Activated CD8-positive, alpha-beta memory T cell treated with anti-CD3 and anti-CD28 coated beads, Interleukin-2, amount 50 U/mL, for 24 hours (primary cell): Measurements from ENCODE around the gene LSMEM2.
"Not testable (repeated sequence)": the region's sequence is repeated elsewhere in the genome, so short reads cannot be mapped to it uniquely, and the experiment has no call there.

ENCODE experiments used
- DNase-seq: peaks from one replicate; pipeline ENCODE4 v3.0.0-alpha.2; 2020; ENCODE audit errors: extremely low read depth

The LSMEM2 gene

GRCh38 chr3:50245831-50246516 lies 32.9 kb upstream of the LSMEM2 start:
- peak; percentile 83 for DNase-seq

- DNase-seq: peak; percentile 81
Observed at GRCh38 chr3:50246517-50246954, 32.4 kb upstream of the LSMEM2 start.

GRCh38 chr3:50248387-50248786 lies 30.5 kb upstream of the LSMEM2 start:
- DNase-seq: no peak

GRCh38 chr3:50249457-50249856 lies 29.4 kb upstream of the LSMEM2 start:
- no peak for DNase-seq

- no peak for DNase-seq
Observed at GRCh38 chr3:50250514-50250913, 28.4 kb upstream of the LSMEM2 start.

- no peak for DNase-seq
Observed at GRCh38 chr3:50251220-50251619, 27.7 kb upstream of the LSMEM2 start.

GRCh38 chr3:50254577-50255250 lies 24.2 kb upstream of the LSMEM2 start:
- DNase-seq: no peak

GRCh38 chr3:50255251-50255615 lies 23.7 kb upstream of the LSMEM2 start:
- DNase-seq: no peak

- no peak for DNase-seq
Observed at GRCh38 chr3:50256978-50257890, 21.7 kb upstream of the LSMEM2 start.

- no peak for DNase-seq
Observed at GRCh38 chr3:50258029-50258680, 20.7 kb upstream of the LSMEM2 start.

- no peak for DNase-seq
Observed at GRCh38 chr3:50258979-50259378, 19.9 kb upstream of the LSMEM2 start.

- DNase-seq: no peak
Observed at GRCh38 chr3:50259432-50260026, 19.4 kb upstream of the LSMEM2 start.

GRCh38 chr3:50260027-50260941 lies 18.6 kb upstream of the LSMEM2 start:
- no peak for DNase-seq

- DNase-seq: no peak
Observed at GRCh38 chr3:50260942-50261441, 17.9 kb upstream of the LSMEM2 start.

- DNase-seq: no peak
Observed at GRCh38 chr3:50261505-50261904, 17.4 kb upstream of the LSMEM2 start.

- DNase-seq: not testable (repeated sequence)
Observed at GRCh38 chr3:50262200-50262599, 16.7 kb upstream of the LSMEM2 start.

- DNase-seq: no peak
Observed at GRCh38 chr3:50262778-50263177, 16.1 kb upstream of the LSMEM2 start.

- no peak for DNase-seq
Observed at GRCh38 chr3:50263478-50264382, 15.2 kb upstream of the LSMEM2 start.

- no peak for DNase-seq
Observed at GRCh38 chr3:50264383-50264963, 14.4 kb upstream of the LSMEM2 start.
